ENCODE results near the gene TEX11. TPM values are rescaled to one million over a fixed set of nuclear protein-coding genes. Genes with fewer than 3 reads are reported as not detected.

TEX11 gene
- total and polyA plus RNA-seq, 8 donors, result 0.18 to 4.6 (median 1.6) TPM; not detected in 5

- 29 to 38% (median 35%) methylated on average over 2 of the region's 2 CpGs for WGBS, 5 donors
- DNase-seq, result no peak
- no peak overlapping the region for H3K27ac ChIP-seq
- intact Hi-C loops (cut with DNase I; ENCODE audit: low total_unique reads), result no loop called here
- H3K4me3 ChIP-seq, result no peak overlapping the region
- TF ChIP-seq CTCF (IDR thresholded peaks at IDR 0.05), result no peak
- no peak for TF ChIP-seq POLR2A (IDR thresholded peaks at IDR 0.05)
- no peak for TF ChIP-seq POLR2AphosphoS5 (IDR thresholded peaks at IDR 0.05)
- TF ChIP-seq EP300 (IDR thresholded peaks at IDR 0.05), result no peak
- H3K4me1 ChIP-seq, result no peaks in the 10 kb centered on the region
- H3K36me3 ChIP-seq, result no peaks in the 10 kb centered on the region
- peaks cover 0 to 9% (median 0%) of the 10 kb centered on the region in 3 donors for H3K27me3 ChIP-seq
- no peaks in the 10 kb centered on the region for H3K9me3 ChIP-seq
Measured at GRCh38 chrX:70774223-70774622, 134.3 kb downstream of the TEX11 start.

- no peak overlapping the region for H3K27ac ChIP-seq
- TF ChIP-seq EP300 (IDR thresholded peaks at IDR 0.05) (no peak), POLR2AphosphoS5 (IDR thresholded peaks at IDR 0.05) (no peak), POLR2A (IDR thresholded peaks at IDR 0.05) (no peak), CTCF (IDR thresholded peaks at IDR 0.05) (peak in 3 of 7 experiments; percentile 13 to 33 (median 26))
- WGBS, 5 donors, result 10 to 26% (median 14%) methylated on average over 3 of the region's 3 CpGs
- H3K4me3 ChIP-seq, result no peak overlapping the region
- H3K36me3 ChIP-seq, result no peaks in the 10 kb centered on the region
- peaks cover 0 to 9% (median 0%) of the 10 kb centered on the region in 3 donors for H3K27me3 ChIP-seq
- H3K4me1 ChIP-seq, result no peaks in the 10 kb centered on the region
- peak in 1 of 2 donors; percentile 8 for DNase-seq
- intact Hi-C loops (cut with DNase I; ENCODE audit: low total_unique reads), result no loop called here
- no peaks in the 10 kb centered on the region for H3K9me3 ChIP-seq
Measured at GRCh38 chrX:70769659-70770227, 138.8 kb downstream of the TEX11 start.

GRCh38 chrX:70762285-70762684, 146.2 kb downstream of the TEX11 start:
- TF ChIP-seq CTCF (IDR thresholded peaks at IDR 0.05), result no peak
- TF ChIP-seq POLR2A (IDR thresholded peaks at IDR 0.05), result no peak
- TF ChIP-seq EP300 (IDR thresholded peaks at IDR 0.05), result no peak
- TF ChIP-seq POLR2AphosphoS5 (IDR thresholded peaks at IDR 0.05), result no peak
- no peak overlapping the region for H3K27ac ChIP-seq
- H3K4me1 ChIP-seq, result no peaks in the 10 kb centered on the region
- H3K4me3 ChIP-seq, result no peak overlapping the region
- no peaks in the 10 kb centered on the region for H3K27me3 ChIP-seq
- no peaks in the 10 kb centered on the region for H3K9me3 ChIP-seq
- WGBS, 5 donors, result 39 to 47% (median 41%) methylated on average over 9 to 10 of the region's 10 CpGs
- DNase-seq, result no peak
- intact Hi-C loops (cut with DNase I; ENCODE audit: low total_unique reads), result no loop called here
- H3K36me3 ChIP-seq, result no peaks in the 10 kb centered on the region

GRCh38 chrX:70755850-70756249, 152.7 kb downstream of the TEX11 start:
- Histone ChIP-seq H3K4me3 (no peak overlapping the region), H3K4me1 (no peaks in the 10 kb centered on the region), H3K9me3 (no peaks in the 10 kb centered on the region), H3K36me3 (no peaks in the 10 kb centered on the region), H3K27ac (no peak overlapping the region), H3K27me3 (peaks cover 0 to 5% (median 0%) of the 10 kb centered on the region in 3 donors)
- 47 to 68% (median 57%) methylated on average over 3 to 12 of the region's 12 CpGs for WGBS, 5 donors
- intact Hi-C loops (cut with DNase I; ENCODE audit: low total_unique reads), result no loop called here
- DNase-seq, result peak in 1 of 2 donors; percentile 40
- TF ChIP-seq EP300 (IDR thresholded peaks at IDR 0.05) (no peak), CTCF (IDR thresholded peaks at IDR 0.05) (no peak), POLR2A (IDR thresholded peaks at IDR 0.05) (no peak), POLR2AphosphoS5 (IDR thresholded peaks at IDR 0.05) (no peak)

Data from stomach (tissue), 9 donors.